HFFc6 (cell line): Measurements from ENCODE around the gene OR10H1. TPM values are rescaled to one million over a fixed set of nuclear protein-coding genes. Genes with fewer than 3 reads are reported as not detected.

ENCODE experiments used
- DNase-seq: peaks from one replicate; pipeline ENCODE4 v3.0.0-alpha.2; 2018
- H3K27ac Mint-ChIP-seq: 2 replicates; pipeline ENCODE4 v1.8.0; 2020; ENCODE audit warnings: mild to moderate bottlenecking, mixed read lengths
- H3K27me3 Mint-ChIP-seq: 2 replicates; pipeline ENCODE4 v1.8.0; 2021; ENCODE audit warnings: mild to moderate bottlenecking, moderate library complexity, mixed read lengths; ENCODE audit not compliant: insufficient read depth
- H3K36me3 Mint-ChIP-seq: 2 replicates; pipeline ENCODE4 v1.8.0; 2021; ENCODE audit warnings: low read depth, mixed read lengths
- H3K4me1 Mint-ChIP-seq: 2 replicates; pipeline ENCODE4 v1.8.0; 2020; ENCODE audit warnings: low read depth, mixed read lengths
- H3K4me3 Mint-ChIP-seq: 2 replicates; pipeline ENCODE4 v1.8.0; 2020; ENCODE audit warnings: mild to moderate bottlenecking, moderate library complexity, mixed read lengths
- H3K9me3 Mint-ChIP-seq: 2 replicates; pipeline ENCODE4 v1.8.0; 2020; ENCODE audit warnings: mild to moderate bottlenecking, mixed read lengths
- long read RNA-seq: library from polyadenylated mRNA; unstranded; transcript quantifications from one replicate; pipeline ENCODE4 v2.0.0, GENCODE V29; 2019
- total RNA-seq, 6 experiments: library from RNA; stranded (reverse); fragmentation: NEBNext Ultra II Directional; extraction: Animal tissue kit (Norgen Biotek cat#: 25700); gene quantifications; 2 replicates in 1 of 6; 3 replicates in 5 of 6; pipeline ENCODE4 v1.2.3, GENCODE V29; 2021
- TF ChIP-seq, protein P1 (sequence below): fragments of 200-600 bp; sonication (generic); IDR thresholded peaks from 2 replicates; pipeline ENCODE4 v1.5.0; 2021; ENCODE audit warnings: antibody characterized with exemption, mild to moderate bottlenecking

The OR10H1 gene
- not detected for total RNA-seq
- long read RNA-seq: 0 reads

- no peaks in the 10 kb centered on the region for H3K4me1 Mint-ChIP-seq
- peaks cover 40% of the 10 kb centered on the region for H3K9me3 Mint-ChIP-seq
- no peak within 1 kb of the TSS for H3K27ac Mint-ChIP-seq
- no peaks in the 10 kb centered on the region; the same call in 1 of the 2 replicates for H3K27me3 Mint-ChIP-seq
- H3K36me3 Mint-ChIP-seq: peaks cover 7% of the 10 kb centered on the region; the same call in 1 of the 2 replicates
- TF ChIP-seq, protein P1, sequence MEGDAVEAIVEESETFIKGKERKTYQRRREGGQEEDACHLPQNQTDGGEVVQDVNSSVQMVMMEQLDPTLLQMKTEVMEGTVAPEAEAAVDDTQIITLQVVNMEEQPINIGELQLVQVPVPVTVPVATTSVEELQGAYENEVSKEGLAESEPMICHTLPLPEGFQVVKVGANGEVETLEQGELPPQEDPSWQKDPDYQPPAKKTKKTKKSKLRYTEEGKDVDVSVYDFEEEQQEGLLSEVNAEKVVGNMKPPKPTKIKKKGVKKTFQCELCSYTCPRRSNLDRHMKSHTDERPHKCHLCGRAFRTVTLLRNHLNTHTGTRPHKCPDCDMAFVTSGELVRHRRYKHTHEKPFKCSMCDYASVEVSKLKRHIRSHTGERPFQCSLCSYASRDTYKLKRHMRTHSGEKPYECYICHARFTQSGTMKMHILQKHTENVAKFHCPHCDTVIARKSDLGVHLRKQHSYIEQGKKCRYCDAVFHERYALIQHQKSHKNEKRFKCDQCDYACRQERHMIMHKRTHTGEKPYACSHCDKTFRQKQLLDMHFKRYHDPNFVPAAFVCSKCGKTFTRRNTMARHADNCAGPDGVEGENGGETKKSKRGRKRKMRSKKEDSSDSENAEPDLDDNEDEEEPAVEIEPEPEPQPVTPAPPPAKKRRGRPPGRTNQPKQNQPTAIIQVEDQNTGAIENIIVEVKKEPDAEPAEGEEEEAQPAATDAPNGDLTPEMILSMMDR: no peak
- no peak for DNase-seq
- H3K4me3 Mint-ChIP-seq: no peak within 1 kb of the TSS
These were observed at the start of gene OR10H1 for GRCh38 chr19:15815306-15815705. Gene OR10H1 (minus strand): TSS chr19:15815664. CDS start chr19:15808037, 7,627 bp downstream.

DNA sequence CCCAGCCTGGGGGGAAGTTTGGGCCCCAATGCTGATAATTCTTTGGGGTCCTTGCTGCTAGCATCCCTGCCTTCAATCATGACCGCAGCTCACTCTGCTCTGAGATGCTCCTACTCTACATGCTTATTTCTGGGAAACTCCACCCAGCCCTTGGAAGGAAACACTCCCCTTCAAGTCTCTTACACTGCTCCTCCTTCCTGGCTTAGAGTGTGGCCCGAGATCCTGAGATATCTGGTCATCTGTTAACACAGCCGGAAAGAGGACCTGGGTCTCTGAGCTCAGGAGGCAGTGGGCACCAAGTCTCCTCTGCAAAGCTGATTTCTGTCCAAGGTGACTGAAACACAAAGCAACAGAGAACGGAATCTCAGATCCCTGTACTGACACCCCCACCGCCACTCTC is 49.4 kb upstream of the OR10H1 start:
- TF ChIP-seq, protein P1: no peak
- Mint-ChIP-seq H3K27ac (no peak overlapping the region), H3K9me3 (peaks cover 10% of the 10 kb centered on the region; the same call in 1 of the 2 replicates), H3K4me3 (no peak overlapping the region), H3K27me3 (peaks cover 2% of the 10 kb centered on the region), H3K36me3 (no peaks in the 10 kb centered on the region), H3K4me1 (no peaks in the 10 kb centered on the region)
- no peak for DNase-seq

- Mint-ChIP-seq H3K4me3 (no peak overlapping the region), H3K4me1 (no peaks in the 10 kb centered on the region), H3K27me3 (peaks cover 2% of the 10 kb centered on the region), H3K36me3 (no peaks in the 10 kb centered on the region), H3K27ac (no peak overlapping the region), H3K9me3 (peaks cover 10% of the 10 kb centered on the region; the same call in 1 of the 2 replicates)
- no peak for DNase-seq
- TF ChIP-seq, protein P1: no peak
These were observed 47.8 kb upstream of the OR10H1 start for GRCh38 chr19:15863272-15863671.

GRCh38 chr19:15862444-15862843 is 47.0 kb upstream of the OR10H1 start:
- TF ChIP-seq, protein P1: no peak
- no peaks in the 10 kb centered on the region for H3K4me1 Mint-ChIP-seq
- no peak for DNase-seq
- H3K9me3 Mint-ChIP-seq: peaks cover 10% of the 10 kb centered on the region; the same call in 1 of the 2 replicates
- H3K4me3 Mint-ChIP-seq: no peak overlapping the region
- H3K36me3 Mint-ChIP-seq: no peaks in the 10 kb centered on the region
- no peak overlapping the region for H3K27ac Mint-ChIP-seq
- H3K27me3 Mint-ChIP-seq: peaks cover 2% of the 10 kb centered on the region

DNA sequence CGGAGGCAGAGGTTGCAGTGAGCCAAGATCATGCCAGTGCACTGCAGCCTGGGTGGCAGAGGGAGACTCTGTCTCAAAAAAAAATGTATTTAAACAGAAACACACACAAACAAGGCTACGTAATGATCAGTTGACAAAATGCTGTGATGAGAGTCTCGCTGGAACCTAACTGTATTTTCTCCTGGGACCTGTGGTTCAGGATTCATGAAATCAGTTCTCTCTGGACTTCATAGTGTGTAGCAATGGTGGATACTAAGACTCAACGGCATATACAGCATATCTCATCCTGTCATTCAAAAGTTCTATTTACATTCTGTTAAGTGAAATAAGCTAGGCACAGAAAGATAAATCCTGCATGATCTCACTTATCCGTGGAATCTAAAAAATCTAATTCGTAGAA is 45.1 kb upstream of the OR10H1 start:
- TF ChIP-seq, protein P1: no peak
- DNase-seq: no peak
- H3K9me3 Mint-ChIP-seq: peaks cover 11% of the 10 kb centered on the region; the same call in 1 of the 2 replicates

More for the DNA sequence above, 45.1 kb upstream of the OR10H1 start:
- H3K4me3 Mint-ChIP-seq: no peak overlapping the region
- H3K27me3 Mint-ChIP-seq: peaks cover 2% of the 10 kb centered on the region
- no peak overlapping the region for H3K27ac Mint-ChIP-seq
- H3K36me3 Mint-ChIP-seq: no peaks in the 10 kb centered on the region
- no peaks in the 10 kb centered on the region for H3K4me1 Mint-ChIP-seq
